Measurements from ENCODE around the gene RASA4. TPM values are rescaled to one million over a fixed set of nuclear protein-coding genes. Genes with fewer than 3 reads are reported as not detected.
"Not testable (repeated sequence)": the region's sequence is repeated elsewhere in the genome, so short reads cannot be mapped to it uniquely, and the experiment has no call there.

RASA4 gene
- 10 to 100 TPM; 19.9 to 60.6 (median 38.2) TPM for total RNA-seq

- not testable (repeated sequence) for TF ChIP-seq CTCF (IDR thresholded peaks at IDR 0.05; ENCODE audit: low read depth)
These were observed at the start of gene RASA4 for GRCh38 chr7:102616507-102617125. RASA4 (minus strand) TSS chr7:102616756; CDS start chr7:102616689, 67 bp downstream.

- not testable (repeated sequence) for TF ChIP-seq CTCF (IDR thresholded peaks at IDR 0.05; ENCODE audit: low read depth)
These were observed 33.4 kb upstream of the RASA4 start, which contains the start of gene SPDYE2B for GRCh38 chr7:102649924-102650323. SPDYE2B (plus strand) TSS chr7:102650319; CDS start chr7:102652349, 2,030 bp downstream.

DNA sequence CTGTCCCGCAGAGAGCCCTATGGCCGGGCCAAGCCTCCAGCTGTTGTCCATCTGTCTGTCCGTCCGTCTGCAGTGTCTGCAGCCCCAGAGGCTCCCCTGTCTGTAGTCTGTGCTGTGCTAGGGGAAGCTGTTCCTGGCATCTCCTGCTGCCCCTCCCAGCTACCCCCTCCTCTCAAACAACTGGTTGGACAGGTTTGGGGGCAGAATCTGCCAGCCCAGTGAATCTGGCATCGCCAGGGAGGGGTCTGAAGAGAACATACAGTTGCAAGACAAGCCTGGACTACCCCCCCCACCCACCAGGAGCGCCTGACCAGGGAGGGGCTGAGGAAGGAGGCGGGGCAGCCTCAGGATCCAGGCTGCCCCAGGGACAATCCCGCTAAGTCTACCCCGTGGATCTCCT is 26.1 kb upstream of the RASA4 start, which contains the start of gene UPK3BL1:
Gene UPK3BL1 (minus strand): TSS at position 101 of the 400 bp plus-strand sequence. CDS start 50 bp downstream, at position 51.
- not testable (repeated sequence) for TF ChIP-seq CTCF (IDR thresholded peaks at IDR 0.05; ENCODE audit: low read depth)

DNA sequence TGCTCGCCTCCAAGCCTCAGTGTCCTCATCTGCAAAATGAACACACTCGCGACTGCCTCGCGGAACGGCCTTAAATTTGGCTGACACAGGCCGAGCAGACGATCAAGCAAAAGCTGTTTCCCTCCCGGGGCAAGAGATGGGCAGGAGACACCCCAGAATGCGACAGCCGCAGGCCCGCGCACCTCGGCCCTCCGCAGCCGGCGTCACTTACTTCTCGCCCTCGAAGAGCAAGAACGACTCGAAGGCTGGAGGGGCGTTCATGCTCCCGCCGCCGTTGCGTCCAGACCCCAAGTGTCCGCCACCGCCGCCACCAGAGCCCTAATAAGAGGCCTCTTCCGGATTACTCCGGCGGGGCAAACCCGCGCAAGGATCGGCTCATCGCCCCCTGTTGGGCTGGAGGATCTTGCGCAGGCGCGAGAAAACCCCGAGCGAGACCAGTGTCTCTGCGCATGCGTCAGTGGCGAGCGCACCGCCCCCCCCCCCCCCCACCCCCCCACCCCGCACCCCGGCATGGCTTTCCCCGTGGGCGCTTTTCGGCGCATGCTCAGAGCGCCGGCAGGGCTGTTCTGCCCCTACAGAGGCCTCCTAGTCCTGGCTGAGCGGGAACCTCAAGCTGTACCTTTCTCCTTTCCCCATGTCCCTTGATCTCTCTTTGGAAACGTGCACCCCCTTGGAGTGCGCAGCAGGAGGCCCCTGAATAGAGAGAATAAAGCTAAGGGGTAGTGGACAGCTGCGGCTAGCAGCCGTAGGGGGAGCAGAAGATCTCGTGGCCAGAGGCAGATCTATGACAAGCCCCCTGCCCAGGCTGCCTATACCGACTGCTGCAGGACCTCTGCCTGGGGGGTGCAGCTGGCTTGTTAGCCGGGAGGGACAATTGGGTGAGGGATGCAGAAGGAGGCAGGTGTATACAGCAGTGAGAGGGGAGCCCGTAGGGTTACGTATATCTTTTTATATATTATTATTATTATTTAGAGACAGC is 44.0 kb downstream of the RASA4 start, which contains the start of gene POLR2J3:
Gene POLR2J3 (minus strand): TSS at position 323 of the 979 bp plus-strand sequence. CDS start 62 bp downstream, at position 261.
- TF ChIP-seq CTCF (IDR thresholded peaks at IDR 0.05; ENCODE audit: low read depth), result not testable (repeated sequence)

- not testable (repeated sequence) for TF ChIP-seq CTCF (IDR thresholded peaks at IDR 0.05; ENCODE audit: low read depth)
These were observed 65.6 kb downstream of the RASA4 start, which contains the start of gene SPDYE2 for GRCh38 chr7:102550808-102551422. SPDYE2 (plus strand) TSS chr7:102551226; CDS start chr7:102553256, 2,030 bp downstream.

- not testable (repeated sequence) for TF ChIP-seq CTCF (IDR thresholded peaks at IDR 0.05; ENCODE audit: low read depth)
These were observed 73.0 kb downstream of the RASA4 start, which contains the start of gene UPK3BL2 for GRCh38 chr7:102543596-102543995. UPK3BL2 (minus strand) TSS chr7:102543696; CDS start chr7:102543636, 60 bp downstream.

Small RNAs within 50 kb of the gene (small RNA-seq; reads per million reads assigned to genes)
- gene UPK3BL1, result not detected

Other genes starting within 250 kb of the RASA4 start
- gene PRKRIP1, start 220.4 kb downstream of the RASA4 start, total RNA-seq, result 10 to 100 TPM; 14.3 to 39.7 (median 21.9) TPM
- gene ORAI2, start 183.2 kb downstream of the RASA4 start, total RNA-seq, result 10 to 100 TPM in 1 of 4 donors, 1 to 10 TPM in 3; 2.0 to 26.0 (median 6.4) TPM
- 10 to 100 TPM; 11.5 to 16.0 (median 13.2) TPM for gene ALKBH4, start 151.9 kb downstream of the RASA4 start, total RNA-seq
- gene LRWD1, start 151.8 kb downstream of the RASA4 start, total RNA-seq, result 1 to 10 TPM; 7.0 to 9.2 (median 8.1) TPM
- gene POLR2J, start 137.8 kb downstream of the RASA4 start, total RNA-seq, result 10 to 100 TPM; 11.7 to 25.8 (median 18.0) TPM
- 10 to 100 TPM in 1 of 4 donors, 1 to 10 TPM in 3; 4.9 to 12.6 (median 9.0) TPM for gene RASA4B, start 99.0 kb downstream of the RASA4 start, total RNA-seq
- gene UPK3BL2, start 73.1 kb downstream of the RASA4 start, total RNA-seq, result 10 to 100 TPM in 1 of 4 donors, 1 to 10 TPM in 3; 2.7 to 12.7 (median 6.6) TPM
- not detected for gene SPDYE2, start 65.5 kb downstream of the RASA4 start, total RNA-seq
- gene POLR2J3, start 44.2 kb downstream of the RASA4 start, total RNA-seq, result 10 to 100 TPM; 10.7 to 27.5 (median 19.3) TPM
- 10 to 100 TPM in 3 of 4 donors, 1 to 10 TPM in 1; 8.8 to 43.9 (median 19.5) TPM for gene UPK3BL1, start 26.0 kb upstream of the RASA4 start, total RNA-seq
- gene SPDYE2B, start 33.6 kb upstream of the RASA4 start, total RNA-seq, result not detected
- 1 to 10 TPM; 1.3 to 9.8 (median 2.1) TPM for gene POLR2J2, start 54.9 kb upstream of the RASA4 start, total RNA-seq
- gene FAM185A, start 132.2 kb upstream of the RASA4 start, total RNA-seq, result 10 to 100 TPM; 13.2 to 18.7 (median 13.6) TPM

All from subcutaneous adipose tissue (tissue), 4 donors.